GM19238 (cell line): ENCODE measurements around the gene DACH2.
"Not testable (repeated sequence)": the region's sequence is repeated elsewhere in the genome, so short reads cannot be mapped to it uniquely, and the experiment has no call there.

Experiments
- DNase-seq: peaks from one replicate; pipeline ENCODE4 v3.0.0; 2011; ENCODE audit warnings: low spot score; ENCODE audit not compliant: insufficient read length

The DACH2 gene

GRCh38 chrX:86148024-86148511 is at the start of gene DACH2:
TSS of gene DACH2 (plus strand) at chrX:86148451.
- peak; percentile 10 for DNase-seq

- DNase-seq, result no peak
These were observed 45.9 kb upstream of the DACH2 start for GRCh38 chrX:86102341-86102740.

GRCh38 chrX:86103061-86103460 is 45.2 kb upstream of the DACH2 start:
- DNase-seq, result no peak

- DNase-seq, result no peak
These were observed 43.7 kb upstream of the DACH2 start for GRCh38 chrX:86104526-86104925.

- DNase-seq, result no peak
These were observed 26.3 kb upstream of the DACH2 start for GRCh38 chrX:86121916-86122315.

GRCh38 chrX:86133761-86134160 is 14.5 kb upstream of the DACH2 start:
- DNase-seq, result no peak

- no peak for DNase-seq
These were observed 11.2 kb upstream of the DACH2 start for GRCh38 chrX:86137071-86137470.

GRCh38 chrX:86141786-86142185 is 6.5 kb upstream of the DACH2 start:
- no peak for DNase-seq

GRCh38 chrX:86146102-86146501 is 2.1 kb upstream of the DACH2 start:
- no peak for DNase-seq

- DNase-seq, result no peak
These were observed 343 bp downstream of the DACH2 start for GRCh38 chrX:86148594-86148993.

GRCh38 chrX:86149119-86149518 is 868 bp downstream of the DACH2 start:
- DNase-seq, result no peak

GRCh38 chrX:86154553-86154952 is 6.3 kb downstream of the DACH2 start:
- no peak for DNase-seq

GRCh38 chrX:86171366-86171765 is 23.1 kb downstream of the DACH2 start:
- no peak for DNase-seq

GRCh38 chrX:86178906-86179305 is 30.7 kb downstream of the DACH2 start:
- DNase-seq, result no peak

GRCh38 chrX:86181325-86181724 is 33.1 kb downstream of the DACH2 start:
- not testable (repeated sequence) for DNase-seq

GRCh38 chrX:86192827-86193226 is 44.6 kb downstream of the DACH2 start:
- DNase-seq, result no peak

GRCh38 chrX:86194758-86195157 is 46.5 kb downstream of the DACH2 start:
- DNase-seq, result no peak

GRCh38 chrX:86195343-86195742 is 47.1 kb downstream of the DACH2 start:
- DNase-seq, result no peak

- no peak for DNase-seq
These were observed 49.6 kb downstream of the DACH2 start for GRCh38 chrX:86197815-86198214.

- no peak for DNase-seq
These were observed 62.5 kb downstream of the DACH2 start for GRCh38 chrX:86210772-86211171.

- DNase-seq, result no peak
These were observed 67.0 kb downstream of the DACH2 start for GRCh38 chrX:86215260-86215659.

GRCh38 chrX:86237482-86237881 is 89.2 kb downstream of the DACH2 start:
- DNase-seq, result no peak

GRCh38 chrX:86241547-86241946 is 93.3 kb downstream of the DACH2 start:
- DNase-seq, result no peak

GRCh38 chrX:86263526-86263925 is 115.3 kb downstream of the DACH2 start:
- no peak for DNase-seq
